Stimulated activated naive CD8-positive, alpha-beta T cell treated with anti-CD3 and anti-CD28 coated beads, Interleukin-15, Interleukin-2, amounts not matched to agents 100 U/mL and 50 U/mL, for 24 hours (primary cell): Measurements from ENCODE around the gene TAOK1.

ENCODE experiments used
- ATAC-seq: fragments of 150-1000 bp; cut with Tn5 transposase; one replicate; pipeline ENCODE4 v1.10.0; 2021
- DNase-seq: peaks from one replicate; pipeline ENCODE4 v3.0.0; 2021

The TAOK1 gene

GRCh38 chr17:29584452-29585079 is 194.4 kb downstream of the TAOK1 start:
- ATAC-seq (no peak), DNase-seq (no peak)

GRCh38 chr17:29585080-29585751 is 195.1 kb downstream of the TAOK1 start:
- ATAC-seq, result no peak
- peak; percentile 51 for DNase-seq

- no peak for DNase-seq
Measured at GRCh38 chr17:29586676-29587469, 196.7 kb downstream of the TAOK1 start.

GRCh38 chr17:29587591-29587990 is 197.4 kb downstream of the TAOK1 start:
- no peak for ATAC-seq
- DNase-seq, result no peak

More at GRCh38 chr17:29586676-29587469, 196.7 kb downstream of the TAOK1 start:
- no peak for ATAC-seq

- DNase-seq (no peak), ATAC-seq (no peak)
Measured at GRCh38 chr17:29588017-29588561, 197.9 kb downstream of the TAOK1 start.

GRCh38 chr17:29588562-29589411 is 198.6 kb downstream of the TAOK1 start:
- ATAC-seq (peak; percentile 5), DNase-seq (peak; percentile 64)

GRCh38 chr17:29589524-29590410 is 199.6 kb downstream of the TAOK1 start, which contains the start of gene GIT1:
GIT1 (minus strand) TSS chr17:29589648; CDS start chr17:29589378, 270 bp downstream.
- ATAC-seq (peak; percentile 69), DNase-seq (peak; percentile 88)

- ATAC-seq (no peak), DNase-seq (peak; percentile 51)
Measured at GRCh38 chr17:29590411-29591145, 200.4 kb downstream of the TAOK1 start.

- DNase-seq, result peak; percentile 63
- ATAC-seq, result no peak
Measured at GRCh38 chr17:29591146-29591736, 201.1 kb downstream of the TAOK1 start.

- ATAC-seq (peak; percentile 48), DNase-seq (peak; percentile 95)
Measured at GRCh38 chr17:29591737-29592608, 201.8 kb downstream of the TAOK1 start.

GRCh38 chr17:29592850-29593551 is 202.8 kb downstream of the TAOK1 start, which contains the start of gene ANKRD13B:
ANKRD13B (plus strand) TSS chr17:29593132; CDS start chr17:29593622, 490 bp downstream.
- no peak for ATAC-seq
- DNase-seq, result peak; percentile 70

- ATAC-seq (no peak), DNase-seq (peak; percentile 54)
Measured at GRCh38 chr17:29593591-29594518, 203.7 kb downstream of the TAOK1 start.

GRCh38 chr17:29594519-29595090 is 204.4 kb downstream of the TAOK1 start:
- ATAC-seq (no peak), DNase-seq (no peak)

GRCh38 chr17:29595107-29595942 is 205.2 kb downstream of the TAOK1 start:
- ATAC-seq, result no peak
- no peak for DNase-seq
